ENCODE results near the gene RAPGEF6.

- no peak for TF ChIP-seq POLR2A (IDR thresholded peaks at IDR 0.05; ENCODE audit: low read depth, low read length)
- no peak for TF ChIP-seq POLR2AphosphoS5 (IDR thresholded peaks at IDR 0.05; ENCODE audit: low read depth, low read length)
These were observed 120.4 kb downstream of the RAPGEF6 start for GRCh38 chr5:131514316-131515283.

All from GM12892 (cell line).